KMS-11 (cell line): ENCODE measurements around the gene MROH2A.
"Not testable (repeated sequence)": the region's sequence is repeated elsewhere in the genome, so short reads cannot be mapped to it uniquely, and the experiment has no call there.

Experiments
- H2AFZ ChIP-seq: fragments of 200-600 bp; sonication (generic); 2 replicates; pipeline ENCODE4 v1.6.1; 2016; ENCODE audit warnings: antibody characterized with exemption, mixed run types, low read depth
- H3K27ac ChIP-seq: fragments of 200-600 bp; sonication (generic); 2 replicates; pipeline ENCODE4 v1.6.1; 2016; ENCODE audit warnings: mild to moderate bottlenecking, mixed run types
- H3K27me3 ChIP-seq: fragments of 200-600 bp; sonication (generic); 2 replicates; pipeline ENCODE4 v1.6.1; 2017; ENCODE audit warnings: mild to moderate bottlenecking, low read depth, mixed run types, moderate library complexity; ENCODE audit not compliant: insufficient read depth
- H3K36me3 ChIP-seq: fragments of 200-600 bp; sonication (generic); 2 replicates; pipeline ENCODE4 v1.6.1; 2017; ENCODE audit warnings: mild to moderate bottlenecking, mixed run types; ENCODE audit not compliant: insufficient read depth
- H3K4me1 ChIP-seq: fragments of 200-600 bp; sonication (generic); 2 replicates; pipeline ENCODE4 v1.6.1; 2016; ENCODE audit warnings: mild to moderate bottlenecking, low read depth, mixed run types; ENCODE audit not compliant: poor library complexity, severe bottlenecking
- H3K4me2 ChIP-seq: fragments of 200-600 bp; sonication (generic); 2 replicates; pipeline ENCODE4 v1.7.0; 2016; ENCODE audit warnings: mild to moderate bottlenecking, mixed run types
- H3K4me3 ChIP-seq: fragments of 200-600 bp; sonication (generic); IDR thresholded peaks from 2 replicates; pipeline ENCODE4 v1.6.1; 2017; ENCODE audit warnings: low read depth, low read length, mixed read lengths; ENCODE audit not compliant: insufficient read depth
- H3K79me2 ChIP-seq: fragments of 200-600 bp; sonication (generic); 2 replicates; pipeline ENCODE4 v1.6.1; 2016; ENCODE audit warnings: low read depth, mixed run types; ENCODE audit not compliant: insufficient read depth
- H3K9ac ChIP-seq: fragments of 200-600 bp; sonication (generic); 2 replicates; pipeline ENCODE4 v1.6.1; 2016; ENCODE audit warnings: mild to moderate bottlenecking, mixed run types
- H4K20me1 ChIP-seq: fragments of 200-600 bp; sonication (generic); 2 replicates; pipeline ENCODE4 v1.6.1; 2016; ENCODE audit warnings: mild to moderate bottlenecking, mixed run types; ENCODE audit not compliant: insufficient read depth
- TF ChIP-seq, protein P1 (sequence below): fragments of 200-600 bp; sonication (generic); conservative IDR thresholded peaks from 2 replicates; pipeline ENCODE4 v1.6.1; 2017; ENCODE audit warnings: low read depth, mild to moderate bottlenecking, antibody characterized with exemption, low read length, moderate library complexity, mixed read lengths

MROH2A gene

DNA sequence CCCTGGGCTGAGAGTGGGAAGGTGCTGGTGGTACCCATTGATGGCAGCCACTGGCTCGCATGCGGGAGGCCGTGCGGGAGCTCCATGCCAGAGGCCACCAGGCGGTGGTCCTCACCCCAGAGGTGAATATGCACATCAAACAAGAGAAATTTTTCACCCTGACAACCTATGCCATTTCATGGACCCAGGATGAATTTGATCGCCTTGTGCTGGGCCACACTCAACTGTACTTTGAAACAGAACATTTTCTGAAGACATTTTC is 30.9 kb upstream of the MROH2A start:
- Histone ChIP-seq H3K9ac (no peak overlapping the region), H3K79me2 (no peaks in the 10 kb centered on the region), H3K36me3 (no peaks in the 10 kb centered on the region), H3K4me1 (no peaks in the 10 kb centered on the region), H3K4me2 (no peak overlapping the region), H4K20me1 (no peaks in the 10 kb centered on the region), H3K27me3 (no peaks in the 10 kb centered on the region), H3K4me3 (no peak overlapping the region), H3K27ac (no peak overlapping the region), H2AFZ (no peak overlapping the region)
- TF ChIP-seq, protein P1, sequence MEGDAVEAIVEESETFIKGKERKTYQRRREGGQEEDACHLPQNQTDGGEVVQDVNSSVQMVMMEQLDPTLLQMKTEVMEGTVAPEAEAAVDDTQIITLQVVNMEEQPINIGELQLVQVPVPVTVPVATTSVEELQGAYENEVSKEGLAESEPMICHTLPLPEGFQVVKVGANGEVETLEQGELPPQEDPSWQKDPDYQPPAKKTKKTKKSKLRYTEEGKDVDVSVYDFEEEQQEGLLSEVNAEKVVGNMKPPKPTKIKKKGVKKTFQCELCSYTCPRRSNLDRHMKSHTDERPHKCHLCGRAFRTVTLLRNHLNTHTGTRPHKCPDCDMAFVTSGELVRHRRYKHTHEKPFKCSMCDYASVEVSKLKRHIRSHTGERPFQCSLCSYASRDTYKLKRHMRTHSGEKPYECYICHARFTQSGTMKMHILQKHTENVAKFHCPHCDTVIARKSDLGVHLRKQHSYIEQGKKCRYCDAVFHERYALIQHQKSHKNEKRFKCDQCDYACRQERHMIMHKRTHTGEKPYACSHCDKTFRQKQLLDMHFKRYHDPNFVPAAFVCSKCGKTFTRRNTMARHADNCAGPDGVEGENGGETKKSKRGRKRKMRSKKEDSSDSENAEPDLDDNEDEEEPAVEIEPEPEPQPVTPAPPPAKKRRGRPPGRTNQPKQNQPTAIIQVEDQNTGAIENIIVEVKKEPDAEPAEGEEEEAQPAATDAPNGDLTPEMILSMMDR: no peak

DNA sequence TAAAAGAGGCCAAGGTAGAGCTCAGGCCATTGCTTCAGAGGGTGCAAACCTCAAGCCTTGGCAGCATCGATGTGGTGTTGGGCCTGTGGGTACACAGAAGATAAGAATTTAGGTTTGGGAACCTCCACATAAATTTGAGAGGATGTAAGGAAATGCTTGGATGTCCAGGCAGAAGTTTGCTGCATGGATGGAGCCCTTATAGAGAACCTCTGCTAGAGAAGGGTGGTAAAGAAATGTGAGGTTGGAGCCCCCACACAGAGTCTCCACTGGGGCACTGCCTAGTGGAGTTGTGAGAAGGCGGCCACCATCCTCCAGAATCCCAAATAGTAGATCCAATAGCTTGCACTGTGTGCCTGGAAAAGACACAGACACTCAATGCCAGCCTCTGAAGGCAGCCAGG is 27.4 kb upstream of the MROH2A start:
- not testable (repeated sequence) for H3K4me2 ChIP-seq, H3K27ac ChIP-seq, H3K4me3 ChIP-seq, H3K4me1 ChIP-seq, H4K20me1 ChIP-seq, H3K9ac ChIP-seq, H3K36me3 ChIP-seq, H3K27me3 ChIP-seq, H2AFZ ChIP-seq, H3K79me2 ChIP-seq

DNA sequence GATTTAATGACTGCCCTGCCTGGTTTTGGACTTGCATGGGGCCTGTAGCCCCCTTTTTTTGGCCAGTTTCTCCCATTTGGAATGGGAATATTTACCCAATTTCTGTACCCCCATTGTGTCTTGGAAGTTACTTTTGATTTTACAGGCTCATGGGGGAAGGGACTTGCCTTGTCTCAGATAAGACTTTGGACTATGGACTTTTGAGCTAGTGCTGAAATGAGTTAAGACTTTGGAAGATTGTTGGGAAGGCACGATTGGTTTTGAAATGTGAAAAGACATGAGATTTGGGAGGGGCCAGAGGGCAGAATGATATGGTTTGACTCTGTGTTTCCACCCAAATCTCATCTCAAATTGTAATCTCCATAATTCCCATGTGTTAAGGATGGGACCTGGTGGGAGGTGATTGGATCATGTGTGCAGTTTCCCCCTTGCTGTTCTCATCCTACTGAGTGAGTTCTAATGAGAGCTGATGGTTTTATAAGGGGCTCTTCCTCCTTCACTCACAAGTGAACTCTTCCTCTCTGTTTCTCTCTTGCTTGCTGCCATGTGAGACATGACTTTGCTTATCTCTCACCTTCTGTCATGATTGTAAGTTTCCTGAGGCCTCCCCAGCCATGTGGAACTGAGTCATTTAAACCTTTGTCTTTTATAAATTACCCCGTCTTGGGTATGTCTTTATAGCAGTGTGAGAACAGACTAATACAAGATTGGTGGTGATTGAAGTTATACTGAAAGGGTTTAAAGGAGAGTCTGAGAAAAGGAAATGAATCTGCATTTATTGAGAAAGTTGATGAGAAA is 26.7 kb upstream of the MROH2A start:
- H3K27me3 ChIP-seq, H4K20me1 ChIP-seq, H3K9ac ChIP-seq, H3K36me3 ChIP-seq, H3K4me1 ChIP-seq, H3K4me3 ChIP-seq, H3K27ac ChIP-seq, H3K79me2 ChIP-seq, H3K4me2 ChIP-seq, H2AFZ ChIP-seq: not testable (repeated sequence)

DNA sequence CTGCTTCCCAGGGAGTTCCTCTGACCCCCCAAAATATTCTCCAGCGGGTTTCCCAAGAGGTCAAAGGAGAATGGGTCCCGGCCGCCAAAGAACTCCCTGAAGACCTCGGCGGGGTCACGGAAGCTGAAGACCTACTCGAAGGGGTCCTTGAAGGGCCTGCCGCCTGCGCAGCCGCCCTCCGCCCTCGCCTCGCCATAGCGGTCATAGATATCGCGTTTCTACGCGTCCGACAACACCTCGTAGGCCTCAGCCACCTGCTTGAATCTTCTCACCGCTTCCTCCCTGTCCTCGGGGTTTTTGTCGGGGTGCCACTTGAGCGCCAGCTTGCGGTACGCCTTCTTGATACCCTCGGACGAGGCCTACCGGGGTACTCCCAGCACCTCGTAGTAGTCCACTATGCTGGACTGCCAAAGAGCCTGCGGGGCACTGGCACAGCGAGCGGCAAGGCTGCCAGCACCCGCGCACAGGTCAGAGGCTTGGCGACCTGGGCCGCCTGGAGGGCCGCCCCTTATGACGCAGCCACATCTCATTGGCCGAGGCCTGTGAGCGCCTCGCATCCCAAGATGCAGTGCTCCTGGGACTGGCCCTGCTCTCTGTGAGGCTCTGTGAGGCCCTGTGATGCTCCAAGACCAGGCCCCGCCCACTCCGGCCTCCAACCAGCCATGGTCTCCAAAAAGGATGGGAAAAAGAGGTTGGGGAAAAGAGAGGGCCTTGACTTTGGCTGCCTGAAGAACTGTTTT is 23.1 kb upstream of the MROH2A start:
- no peaks in the 10 kb centered on the region for H3K4me1 ChIP-seq
- no peak overlapping the region for H2AFZ ChIP-seq
- no peaks in the 10 kb centered on the region for H4K20me1 ChIP-seq
- H3K27me3 ChIP-seq: no peaks in the 10 kb centered on the region
- H3K9ac ChIP-seq: no peak overlapping the region
- no peak overlapping the region for H3K4me3 ChIP-seq
- TF ChIP-seq, protein P1: no peak
- H3K4me2 ChIP-seq: no peak overlapping the region
- no peaks in the 10 kb centered on the region for H3K36me3 ChIP-seq
- no peaks in the 10 kb centered on the region for H3K79me2 ChIP-seq
- no peak overlapping the region for H3K27ac ChIP-seq

DNA sequence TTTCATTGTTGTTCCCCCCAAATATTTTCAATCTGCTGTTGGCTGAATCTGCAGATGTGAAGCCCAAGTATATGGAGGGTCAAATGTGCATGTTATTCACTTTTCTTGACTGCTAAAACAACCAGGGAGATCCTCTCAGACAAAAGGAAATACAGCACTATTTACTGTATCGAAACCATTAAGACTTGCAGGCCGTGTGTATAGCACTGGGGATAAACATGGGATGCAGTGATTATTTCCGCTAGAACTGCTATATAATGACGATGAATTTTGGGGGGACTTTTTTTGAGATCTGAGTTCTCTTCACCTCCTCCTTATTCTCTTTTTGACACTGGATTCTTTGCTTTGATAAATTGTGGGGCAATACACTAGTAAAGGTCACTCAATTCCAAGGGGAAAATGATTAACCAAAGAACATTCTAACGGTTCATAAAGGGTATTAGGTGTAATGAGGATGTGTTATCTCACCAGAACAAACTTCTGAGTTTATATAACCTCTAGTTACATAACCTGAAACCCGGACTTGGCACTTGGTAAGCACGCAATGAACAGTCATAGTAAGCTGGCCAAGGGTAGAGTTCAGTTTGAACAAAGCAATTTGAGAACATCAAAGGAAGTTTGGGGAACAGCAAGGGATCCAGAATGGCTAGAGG is 21.6 kb upstream of the MROH2A start:
- no peaks in the 10 kb centered on the region for H3K36me3 ChIP-seq
- no peaks in the 10 kb centered on the region for H3K4me1 ChIP-seq
- no peaks in the 10 kb centered on the region for H3K79me2 ChIP-seq
- H2AFZ ChIP-seq: no peak overlapping the region
- no peak overlapping the region for H3K4me2 ChIP-seq
- no peak overlapping the region for H3K27ac ChIP-seq
- no peak overlapping the region for H3K4me3 ChIP-seq
- TF ChIP-seq, protein P1: no peak
- H3K27me3 ChIP-seq: no peaks in the 10 kb centered on the region
- H4K20me1 ChIP-seq: no peaks in the 10 kb centered on the region
- H3K9ac ChIP-seq: no peak overlapping the region
